Measurements from ENCODE around the gene KLHL28.

Gene KLHL28

DNA sequence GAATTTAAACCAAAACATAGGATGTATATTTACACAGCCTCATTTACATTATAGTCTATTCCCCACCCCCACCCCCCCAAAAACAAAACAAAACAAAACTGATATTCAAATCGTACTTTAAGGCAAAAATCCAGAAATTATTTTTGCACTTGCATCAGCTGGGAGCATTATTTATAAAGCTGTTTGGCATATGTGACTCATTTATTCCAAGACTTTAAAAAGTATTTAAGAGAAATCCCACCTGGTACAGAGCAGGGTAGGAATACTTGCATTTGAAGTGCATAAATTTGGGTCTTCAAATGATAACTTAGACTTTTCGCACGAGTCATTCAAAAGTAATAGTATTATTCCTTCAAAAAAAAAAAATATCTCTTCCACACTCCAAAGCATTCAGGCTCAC is 1.1 kb downstream of the KLHL28 start:
- no peak for DNase-seq (ENCODE audit: low spot score)

DNA sequence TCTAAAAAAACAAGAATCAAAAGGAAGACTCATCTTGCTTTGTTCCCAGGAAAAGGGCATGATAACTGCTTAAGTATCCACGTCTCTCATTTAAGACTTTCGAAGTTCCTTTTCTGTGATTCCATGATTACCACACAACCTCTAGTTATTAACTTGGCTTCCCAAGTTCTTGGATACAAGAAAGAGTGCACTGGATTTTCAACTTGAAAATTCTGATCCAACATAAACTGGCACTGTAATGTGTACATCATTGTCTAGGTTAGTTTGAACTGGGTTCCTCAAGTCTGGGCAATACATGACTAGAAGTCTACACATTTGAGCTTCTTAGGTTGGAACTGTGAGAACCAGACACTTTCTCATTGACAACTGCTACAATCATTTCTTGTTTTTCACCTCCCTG is 1.6 kb downstream of the KLHL28 start:
- no peak for DNase-seq (ENCODE audit: low spot score)

DNA sequence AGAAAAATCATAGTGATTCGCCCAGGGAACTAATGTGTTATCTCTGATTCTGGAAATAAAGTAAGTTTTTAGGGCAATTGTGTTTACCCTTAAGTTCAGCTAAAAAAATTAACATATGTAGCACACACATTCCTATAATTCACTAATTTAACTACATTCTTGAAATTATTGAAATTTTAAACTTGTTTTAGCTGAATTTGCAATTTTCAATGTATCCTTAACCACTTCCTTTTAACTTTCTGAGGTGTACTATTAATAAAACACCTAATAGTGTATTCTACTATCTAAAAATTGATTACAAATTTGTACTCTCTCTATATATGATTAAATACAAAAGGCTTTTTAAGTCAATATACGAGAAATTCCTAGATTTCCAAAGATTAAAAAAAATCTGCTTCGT is 2.2 kb downstream of the KLHL28 start:
- no peak for DNase-seq (ENCODE audit: low spot score)

DNA sequence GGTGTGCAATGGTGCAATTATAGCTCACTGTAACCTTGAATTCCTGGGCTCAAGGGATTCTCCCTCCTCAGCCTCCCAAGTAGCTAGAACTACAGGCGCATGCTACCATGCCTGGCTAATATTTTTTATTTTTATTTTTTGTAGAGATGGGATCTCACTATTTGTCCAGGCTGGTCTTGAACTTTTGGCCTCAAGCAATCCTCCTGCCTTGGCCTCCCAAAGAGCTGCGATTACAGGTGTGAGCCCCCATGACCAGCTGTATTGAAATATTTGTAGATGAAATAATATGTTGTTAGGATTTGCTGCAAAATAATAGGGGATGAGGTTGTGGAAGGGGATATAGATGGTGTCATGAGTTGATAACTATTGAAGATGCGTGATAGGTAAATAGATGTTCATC is 4.9 kb downstream of the KLHL28 start:
- no peak for DNase-seq (ENCODE audit: low spot score)

DNA sequence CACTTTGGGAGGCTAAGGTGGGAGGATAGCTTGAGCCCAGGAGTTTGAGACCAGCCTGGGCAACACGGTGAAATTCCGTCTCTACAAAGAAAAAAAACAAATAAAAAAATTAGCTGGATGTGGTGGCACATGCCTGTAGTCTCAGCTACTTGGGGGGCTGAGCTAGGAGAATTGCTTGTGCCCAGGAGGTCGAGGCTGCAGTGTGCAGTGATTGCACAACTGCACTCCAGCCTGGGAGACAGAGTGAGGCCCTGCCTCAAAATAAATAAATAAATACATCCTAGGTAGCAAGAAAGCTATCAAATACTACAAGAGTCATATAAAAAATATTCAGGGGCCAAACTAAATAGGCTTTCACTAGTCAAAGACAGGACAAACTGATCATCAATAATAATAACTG is 6.2 kb downstream of the KLHL28 start:
- no peak for DNase-seq (ENCODE audit: low spot score)

DNA sequence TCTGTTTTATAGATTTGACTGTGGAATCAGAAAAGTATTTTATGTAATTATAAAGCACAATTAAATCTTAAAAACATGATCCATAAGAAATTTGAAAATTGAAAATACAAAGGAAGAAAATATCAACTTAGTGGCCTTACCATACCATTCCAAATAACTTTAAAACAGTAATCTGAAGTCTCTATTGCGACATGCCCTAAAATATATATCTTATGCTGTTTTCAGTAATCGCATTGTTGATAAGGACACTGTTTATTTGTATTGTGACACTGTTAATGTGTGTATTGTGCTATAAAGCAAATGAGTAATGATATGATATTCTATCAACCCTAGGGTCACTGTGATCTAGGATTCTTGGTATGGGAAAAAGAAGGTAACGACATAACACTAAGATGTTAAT is 7.0 kb downstream of the KLHL28 start:
- no peak for DNase-seq (ENCODE audit: low spot score)

DNA sequence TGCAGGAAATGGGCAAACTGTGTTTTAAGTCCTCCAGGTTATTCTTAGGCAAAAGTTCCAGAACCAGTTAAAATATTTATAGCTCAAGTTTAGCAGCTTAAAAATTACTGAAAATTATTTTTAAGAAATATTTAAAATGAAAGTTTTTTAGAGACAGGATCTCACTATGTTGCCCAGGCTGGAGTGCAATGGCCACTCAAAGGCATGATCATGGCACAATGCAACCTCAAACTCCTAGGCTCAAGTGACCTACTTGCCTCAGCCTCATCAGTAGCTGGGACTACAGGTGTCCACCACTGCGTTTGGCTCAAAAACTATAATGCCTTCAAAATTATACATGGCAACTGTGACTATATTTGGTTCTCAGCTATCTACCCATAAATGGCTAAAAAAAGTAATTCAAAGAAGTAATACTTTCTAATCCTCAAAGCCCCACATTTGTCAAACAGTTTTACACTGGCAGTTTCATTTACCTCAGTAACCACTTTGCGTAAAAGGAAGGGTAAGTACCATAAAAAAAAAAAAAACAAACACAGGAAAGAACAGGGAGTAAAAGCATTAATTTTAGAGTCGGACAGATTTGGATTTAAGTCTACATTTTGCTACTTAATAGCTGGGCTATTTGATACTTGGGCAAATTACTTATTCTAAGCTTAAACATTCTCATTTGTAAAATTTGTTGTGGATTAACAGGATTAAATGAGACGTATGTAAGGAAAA is 9.2 kb downstream of the KLHL28 start:
- no peak for DNase-seq (ENCODE audit: low spot score)

DNA sequence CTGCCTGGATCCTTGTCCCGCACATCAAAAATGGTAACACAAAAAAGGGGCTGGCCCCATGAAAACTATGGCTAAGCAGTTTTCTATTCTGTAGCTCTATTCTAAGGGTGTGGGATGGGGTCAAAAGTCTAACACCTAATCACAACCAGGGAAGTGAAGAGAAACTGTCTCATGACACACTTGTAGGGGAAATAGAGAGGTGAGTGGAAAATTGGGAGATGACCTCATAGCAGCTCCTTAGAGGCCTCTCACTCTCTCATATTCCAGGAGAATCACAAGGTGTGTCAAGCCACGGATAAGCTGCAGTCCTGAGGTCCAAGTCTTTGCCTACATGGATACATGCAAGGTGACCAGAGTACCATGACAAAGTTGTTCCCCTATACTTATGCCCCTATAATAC is 10.7 kb downstream of the KLHL28 start:
- no peak for DNase-seq (ENCODE audit: low spot score)

DNA sequence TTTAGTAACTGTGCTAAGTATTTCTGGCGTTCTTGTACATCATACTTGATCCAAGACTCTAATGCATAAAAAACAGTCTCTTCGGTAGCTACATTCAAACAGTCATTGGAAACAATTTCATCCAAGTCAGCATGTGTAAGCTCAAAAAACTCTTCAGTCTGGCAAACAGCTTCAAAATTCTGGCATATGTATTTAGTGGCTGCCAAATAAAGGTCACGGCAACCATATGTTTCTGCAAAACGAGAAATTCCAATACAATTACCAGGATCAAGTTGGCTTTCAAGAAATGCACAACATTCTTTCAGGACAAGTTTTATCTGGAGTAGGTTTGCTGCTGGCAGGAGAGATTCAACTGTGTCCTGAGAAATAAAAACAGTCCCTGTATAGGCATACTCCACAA is 16.5 kb downstream of the KLHL28 start:
- no peak for DNase-seq (ENCODE audit: low spot score)

DNA sequence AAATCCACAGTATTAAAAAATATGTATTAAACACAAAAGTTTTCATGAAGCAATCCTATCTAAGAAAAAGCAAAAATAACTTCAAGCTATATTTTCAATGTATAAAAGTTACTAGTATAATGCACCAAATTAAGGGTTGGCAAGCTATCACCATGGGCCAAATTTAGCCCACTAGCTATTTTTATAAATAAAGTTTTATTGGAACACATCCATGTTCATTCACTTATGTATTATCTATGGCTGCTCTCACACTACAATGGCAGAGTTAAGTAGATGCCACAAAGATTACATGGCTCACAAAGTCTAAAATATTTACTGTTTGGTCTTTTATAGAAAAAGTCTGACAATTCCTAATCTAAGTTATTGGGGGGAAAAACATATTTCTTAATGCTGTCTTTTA is 17.6 kb downstream of the KLHL28 start:
- no peak for DNase-seq (ENCODE audit: low spot score)

DNA sequence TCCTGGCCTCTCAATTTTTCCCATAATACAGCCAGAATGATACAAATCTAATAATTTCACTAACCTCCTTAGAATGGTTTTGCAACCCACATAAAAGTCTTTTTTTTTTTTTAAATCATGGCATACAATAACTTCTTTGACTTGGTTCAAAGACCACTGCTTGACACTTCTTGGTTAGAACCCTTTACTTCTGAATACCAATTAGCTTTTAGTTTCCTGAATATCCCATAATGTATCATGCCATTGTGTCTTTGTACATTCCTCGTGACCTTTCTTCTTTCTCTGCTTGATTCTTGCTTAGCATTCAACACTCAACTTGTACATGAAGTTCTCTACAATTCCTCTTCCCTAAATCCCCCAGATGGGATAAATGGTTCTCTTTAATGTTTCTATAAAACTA is 19.3 kb downstream of the KLHL28 start:
- DNase-seq (ENCODE audit: low spot score) = no peak

DNA sequence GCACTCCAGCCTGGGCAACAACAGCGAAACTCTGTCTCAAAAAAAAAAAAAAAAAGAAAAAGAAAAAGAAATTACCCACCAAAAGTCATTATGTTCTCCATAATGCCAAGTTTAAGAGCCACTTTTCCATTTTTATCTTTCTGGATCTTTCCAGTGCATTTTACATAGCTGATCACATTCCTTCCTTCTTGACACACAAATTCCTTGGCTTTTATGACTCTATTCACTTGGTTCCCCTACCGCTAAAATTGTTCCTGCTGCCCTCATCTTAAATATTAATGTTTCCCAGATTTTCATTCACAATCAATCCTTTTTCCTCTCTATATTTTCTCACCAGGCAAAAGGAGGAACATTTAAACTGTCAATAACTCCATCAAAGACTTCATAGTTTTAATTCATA is 20.2 kb downstream of the KLHL28 start:
- no peak for DNase-seq (ENCODE audit: low spot score)

DNA sequence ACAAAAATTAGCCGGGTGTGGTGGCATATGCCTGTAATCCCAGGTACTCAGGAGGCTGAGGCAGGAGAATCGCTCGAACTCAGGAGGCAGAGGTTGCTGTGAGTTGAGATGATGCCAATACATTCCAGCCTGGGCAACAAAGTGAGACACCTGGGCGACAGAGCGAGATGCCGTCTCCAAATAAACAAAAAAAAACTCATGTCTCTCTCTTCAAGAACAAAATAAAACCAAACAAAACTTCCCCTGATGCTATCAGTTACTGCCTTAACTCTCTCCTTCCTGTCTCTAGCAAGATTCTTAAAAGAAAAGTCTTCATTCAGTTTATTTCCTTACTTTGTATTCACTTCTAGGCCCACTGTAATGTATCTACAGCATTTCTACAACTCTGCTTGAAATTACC is 20.8 kb downstream of the KLHL28 start:
- no peak for DNase-seq (ENCODE audit: low spot score)

DNA sequence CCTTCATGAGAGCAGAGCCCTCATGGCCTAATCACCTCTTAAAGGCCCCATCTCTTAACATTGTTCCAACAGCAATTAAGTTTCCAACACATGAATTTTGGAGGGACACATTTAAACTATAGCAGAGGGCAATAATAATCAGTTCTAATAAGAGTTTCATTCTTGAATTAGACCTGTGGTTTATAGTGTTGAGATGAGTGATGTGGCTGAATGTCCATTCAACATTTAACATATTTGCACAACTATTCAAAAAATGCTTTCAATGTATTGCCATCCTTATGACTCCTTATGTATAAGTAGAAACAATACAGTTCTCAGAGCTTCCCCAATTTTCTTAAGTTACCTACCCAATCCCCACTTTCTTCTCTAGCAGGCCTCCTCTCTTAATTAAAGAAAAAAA is 21.5 kb downstream of the KLHL28 start:
- DNase-seq (ENCODE audit: low spot score) = no peak

DNA sequence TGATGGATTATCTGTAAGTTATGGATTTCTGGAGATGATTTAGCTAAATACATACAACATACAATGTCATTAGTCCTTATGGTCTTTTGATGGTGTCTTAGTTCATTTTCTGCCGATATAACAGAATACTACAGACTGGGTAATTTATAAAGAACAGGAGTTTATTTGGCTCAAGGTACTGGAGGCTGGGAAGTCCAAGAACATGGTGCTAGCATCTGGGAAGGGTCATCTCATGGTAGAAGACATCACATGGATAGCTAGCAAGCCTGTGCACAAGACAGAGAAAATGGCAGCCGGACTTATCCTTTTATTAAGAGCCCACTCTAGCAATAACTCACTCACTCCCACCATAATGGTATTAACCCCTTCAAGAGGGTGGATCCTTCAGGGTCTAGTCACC is 24.2 kb downstream of the KLHL28 start:
- no peak for DNase-seq (ENCODE audit: low spot score)

DNA sequence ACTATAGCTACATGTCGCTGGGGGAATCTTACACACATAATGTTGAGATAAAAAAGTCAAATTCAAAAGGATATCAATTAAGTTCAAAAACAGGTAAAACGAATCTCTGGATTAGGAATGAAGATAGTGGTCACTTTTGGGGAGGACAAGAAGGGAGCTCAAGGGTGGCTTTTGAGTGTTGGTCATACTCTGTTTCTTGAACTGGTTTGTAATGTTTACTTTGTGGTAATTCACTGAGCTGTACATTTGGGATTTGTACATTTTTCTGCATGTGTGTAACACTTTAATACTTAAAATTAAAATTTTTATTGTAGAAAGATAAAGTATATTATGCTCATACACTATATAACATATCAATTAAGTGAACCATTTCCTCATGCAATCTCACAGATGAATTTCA is 26.6 kb downstream of the KLHL28 start:
- no peak for DNase-seq (ENCODE audit: low spot score)

DNA sequence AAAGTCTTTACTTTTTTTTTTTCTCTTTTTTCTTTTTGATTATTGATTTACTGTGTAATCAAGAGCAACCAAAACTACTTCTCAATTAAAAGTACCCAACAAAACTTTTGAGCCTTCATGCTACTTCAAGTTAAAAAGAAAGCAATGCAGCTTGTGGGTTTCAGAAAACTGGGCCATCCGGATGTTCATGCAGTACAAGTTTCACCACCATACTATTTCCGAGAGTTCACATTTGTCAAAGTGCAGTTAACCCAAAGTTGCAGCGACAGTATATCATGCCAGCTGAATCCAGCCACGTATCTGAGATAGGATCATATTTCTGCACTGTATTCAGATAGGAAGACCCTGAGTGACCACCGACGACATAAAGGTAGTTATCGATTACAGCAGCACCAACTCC is 33.0 kb downstream of the KLHL28 start:
- DNase-seq (ENCODE audit: low spot score) = no peak

DNA sequence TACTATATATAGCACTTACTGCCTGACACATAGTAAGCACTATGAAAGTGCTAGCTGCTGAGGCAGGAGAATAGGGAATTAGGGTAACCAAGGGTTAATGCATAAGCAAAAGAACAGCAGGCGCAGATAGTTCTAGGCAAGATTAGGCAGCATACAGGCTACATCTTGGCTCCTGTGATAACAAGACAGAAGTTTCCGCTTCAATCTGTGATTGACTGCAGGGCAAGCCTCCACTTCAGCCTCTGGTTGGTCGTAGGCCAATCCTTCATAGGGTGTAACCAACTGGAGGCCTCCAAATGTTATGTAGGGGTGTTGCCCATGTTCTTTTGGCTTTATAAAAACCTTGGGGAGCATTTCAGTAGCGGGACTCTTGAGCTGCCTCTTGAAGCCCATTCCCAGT is 46.9 kb downstream of the KLHL28 start:
- DNase-seq (ENCODE audit: low spot score) = no peak

DNA sequence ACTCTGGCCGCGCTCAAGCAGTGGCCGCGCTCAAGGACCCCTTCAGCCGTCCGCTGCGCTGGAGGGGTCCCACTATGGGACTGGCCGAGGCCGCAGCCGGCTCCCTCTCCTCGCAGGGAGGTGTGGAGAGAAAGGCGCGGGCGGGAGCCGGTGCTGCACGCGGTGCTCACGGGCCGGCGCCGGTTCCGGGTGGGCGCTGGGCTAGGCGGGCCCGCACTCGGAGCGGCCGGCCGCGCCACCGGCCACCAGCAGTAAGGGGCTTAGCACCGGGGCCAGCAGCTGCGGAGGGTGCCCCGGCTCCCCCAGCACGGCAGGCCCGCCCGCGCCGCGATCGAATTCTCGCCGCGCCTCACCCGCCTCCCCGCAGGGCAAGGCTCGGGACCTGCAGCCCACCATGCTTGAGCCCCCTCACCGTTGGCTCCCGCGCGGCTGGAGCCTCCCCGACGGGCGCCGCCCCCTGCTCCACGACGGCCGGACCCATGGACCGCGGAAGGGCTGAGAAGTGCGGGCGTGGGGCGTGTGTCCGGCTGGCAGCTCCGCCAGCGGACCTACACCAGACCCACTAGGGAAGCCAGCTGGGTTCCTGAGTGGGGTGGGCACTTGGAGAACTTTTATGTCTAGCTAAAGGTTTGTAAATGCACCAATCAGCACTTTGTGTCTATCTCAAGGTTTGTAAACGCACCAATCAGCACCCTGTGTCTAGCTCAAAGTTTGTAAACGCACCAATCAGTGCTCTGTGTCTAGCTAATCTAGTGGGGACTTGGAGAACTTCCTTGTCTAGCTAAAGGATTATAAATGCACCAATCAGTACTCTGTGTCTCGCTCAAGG is 49.5 kb downstream of the KLHL28 start:
- DNase-seq (ENCODE audit: low spot score) = peak; percentile 50

DNA sequence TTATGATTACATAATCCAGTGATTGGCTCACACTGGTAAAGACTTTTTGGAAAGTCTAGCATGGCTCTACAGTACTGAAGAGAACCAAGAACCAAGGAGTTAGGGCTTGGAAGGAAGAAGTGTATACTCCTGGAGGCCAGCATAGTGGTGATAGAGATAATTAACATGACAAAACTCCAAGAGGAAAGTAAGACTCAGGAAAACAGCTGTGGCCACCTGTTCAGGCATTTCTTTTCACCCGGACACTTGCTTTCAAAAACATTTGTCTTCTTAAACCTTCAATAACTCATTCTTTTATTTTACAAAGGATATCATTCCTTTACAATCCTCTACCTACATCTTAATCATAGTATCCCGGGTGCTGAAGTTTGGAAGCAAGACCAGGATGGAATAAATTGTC is 50.9 kb downstream of the KLHL28 start:
- DNase-seq (ENCODE audit: low spot score) = no peak

DNA sequence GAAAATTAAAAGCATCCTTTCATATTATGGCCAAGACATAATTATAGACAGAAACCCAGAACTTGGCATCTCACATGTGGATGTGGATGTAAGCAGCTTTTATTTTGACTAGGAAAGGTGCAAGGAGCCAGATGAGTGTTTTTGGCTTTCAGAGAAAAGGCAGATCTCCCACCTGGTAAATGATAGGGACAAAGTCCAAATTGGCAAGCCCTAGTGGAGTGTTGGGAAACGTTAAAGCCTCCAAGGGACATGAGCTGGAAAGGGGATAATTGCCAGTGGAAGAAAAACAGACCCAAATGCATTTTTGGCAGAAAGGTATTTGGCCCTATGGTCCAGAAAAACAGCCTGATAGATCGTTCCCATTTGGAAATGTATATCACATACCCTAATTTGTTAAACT is 60.1 kb downstream of the KLHL28 start:
- no peak for DNase-seq (ENCODE audit: low spot score)

DNA sequence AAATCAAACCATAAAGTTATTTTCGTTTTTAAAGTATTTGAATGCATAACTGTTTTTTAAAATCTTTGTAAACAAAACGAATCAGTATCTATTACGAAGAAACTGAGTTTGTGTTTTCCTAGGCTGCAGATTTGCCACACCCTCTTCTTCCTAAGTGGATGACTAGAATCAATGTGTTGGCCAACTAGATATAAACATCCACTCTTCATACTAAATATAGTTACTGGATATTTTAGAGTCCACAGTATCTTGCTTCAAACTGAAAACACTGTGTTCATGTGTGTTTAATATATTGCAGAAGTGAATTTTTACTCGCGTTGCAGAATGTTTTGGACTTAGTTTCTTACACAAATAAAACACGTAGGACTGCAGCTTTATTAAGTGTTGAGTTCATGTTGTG is 63.2 kb downstream of the KLHL28 start:
- no peak for DNase-seq (ENCODE audit: low spot score)

DNA sequence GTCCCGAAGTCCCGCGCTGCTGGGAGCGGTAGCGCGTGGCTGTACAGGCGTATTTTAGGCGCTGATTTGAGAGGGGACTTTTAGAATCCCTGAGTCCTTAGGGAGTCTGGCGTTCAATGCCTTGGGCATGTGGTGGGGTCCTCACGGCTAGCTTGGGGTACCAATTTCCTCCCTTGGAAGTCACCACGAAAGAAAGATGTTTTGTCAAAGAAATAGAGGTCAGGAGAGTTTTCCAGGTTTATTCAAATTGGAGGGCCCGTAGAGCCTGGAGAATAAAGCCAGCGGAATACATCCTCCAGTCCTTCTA is 63.9 kb downstream of the KLHL28 start:
- DNase-seq (ENCODE audit: low spot score) = no peak
